B cell (primary cell): ENCODE data around the gene ZNF565.

Experiments used
- EZH2 ChIP-seq: IDR thresholded peaks from 2 replicates; pipeline ENCODE4 v1.6.1; 2012; ENCODE audit warnings: borderline replicate concordance, low read depth, mild to moderate bottlenecking, moderate library complexity, low read length; ENCODE audit not compliant: insufficient read depth, poor library complexity, severe bottlenecking
- TF ChIP-seq, protein P1 (sequence below): fragments of 200-600 bp; IDR thresholded peaks from one replicate; pipeline ENCODE4 v1.8.0; 2022; ENCODE audit warnings: antibody characterized with exemption, mild to moderate bottlenecking

DNA sequence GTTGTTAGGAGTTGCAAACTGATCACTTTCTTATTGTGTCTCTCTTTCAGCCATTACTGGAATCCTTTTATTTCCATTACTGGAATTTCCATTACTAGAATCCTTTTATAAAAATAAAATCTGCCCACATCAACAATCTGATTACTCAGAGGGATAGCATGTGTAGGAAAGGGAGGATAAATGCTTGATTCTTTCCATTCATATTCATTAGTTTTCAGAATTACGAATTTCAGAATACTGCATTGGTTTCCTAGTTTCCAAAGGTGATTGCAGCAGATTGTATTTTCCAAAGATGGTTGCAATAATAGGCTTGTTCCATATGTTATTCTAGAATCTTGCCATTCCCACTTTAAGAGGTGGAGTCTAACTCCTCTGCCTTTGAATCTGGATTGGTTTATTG is 37.6 kb upstream of the ZNF565 start:
- TF ChIP-seq, protein P1, sequence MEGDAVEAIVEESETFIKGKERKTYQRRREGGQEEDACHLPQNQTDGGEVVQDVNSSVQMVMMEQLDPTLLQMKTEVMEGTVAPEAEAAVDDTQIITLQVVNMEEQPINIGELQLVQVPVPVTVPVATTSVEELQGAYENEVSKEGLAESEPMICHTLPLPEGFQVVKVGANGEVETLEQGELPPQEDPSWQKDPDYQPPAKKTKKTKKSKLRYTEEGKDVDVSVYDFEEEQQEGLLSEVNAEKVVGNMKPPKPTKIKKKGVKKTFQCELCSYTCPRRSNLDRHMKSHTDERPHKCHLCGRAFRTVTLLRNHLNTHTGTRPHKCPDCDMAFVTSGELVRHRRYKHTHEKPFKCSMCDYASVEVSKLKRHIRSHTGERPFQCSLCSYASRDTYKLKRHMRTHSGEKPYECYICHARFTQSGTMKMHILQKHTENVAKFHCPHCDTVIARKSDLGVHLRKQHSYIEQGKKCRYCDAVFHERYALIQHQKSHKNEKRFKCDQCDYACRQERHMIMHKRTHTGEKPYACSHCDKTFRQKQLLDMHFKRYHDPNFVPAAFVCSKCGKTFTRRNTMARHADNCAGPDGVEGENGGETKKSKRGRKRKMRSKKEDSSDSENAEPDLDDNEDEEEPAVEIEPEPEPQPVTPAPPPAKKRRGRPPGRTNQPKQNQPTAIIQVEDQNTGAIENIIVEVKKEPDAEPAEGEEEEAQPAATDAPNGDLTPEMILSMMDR = no peak
- no peak for TF ChIP-seq EZH2
